DMS53 treated with DMSO at 0.1 percent for 48 hours (cell line): ENCODE measurements around the gene RAB11B.
"Not testable (repeated sequence)": the region's sequence is repeated elsewhere in the genome, so short reads cannot be mapped to it uniquely, and the experiment has no call there.

Source experiments
- DNase-seq: peaks from one replicate; lab custom pipeline; 2025; ENCODE audit not compliant: unreplicated experiment; lab: John Stamatoyannopoulos, UW

The RAB11B gene

GRCh38 chr19:8389891-8390616 lies at the start of gene RAB11B:
Gene RAB11B (plus strand): TSS chr19:8390360. CDS start chr19:8390417, 57 bp downstream.
- DNase-seq = peak; percentile 98

GRCh38 chr19:8341504-8341903 lies 48.7 kb upstream of the RAB11B start:
- not testable (repeated sequence) for DNase-seq

DNA sequence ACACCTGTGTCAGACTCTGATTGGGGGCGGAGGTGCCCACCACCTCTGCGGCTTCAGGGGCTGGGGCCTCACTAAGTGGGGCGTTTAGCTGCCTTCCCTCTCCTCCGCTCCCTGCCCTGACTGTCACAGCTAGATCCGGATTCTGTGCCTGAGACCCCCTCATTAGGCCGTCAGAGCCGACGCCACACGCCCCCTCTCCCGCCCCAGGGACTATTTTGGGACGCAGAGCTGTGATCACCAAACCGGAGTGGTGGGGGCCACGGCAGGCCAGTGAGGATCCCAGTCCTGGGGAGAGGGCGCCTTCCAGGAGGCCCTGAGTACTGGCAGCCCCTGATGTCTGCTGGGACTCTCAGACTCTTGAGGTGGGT lies 47.9 kb upstream of the RAB11B start:
- no peak for DNase-seq

DNA sequence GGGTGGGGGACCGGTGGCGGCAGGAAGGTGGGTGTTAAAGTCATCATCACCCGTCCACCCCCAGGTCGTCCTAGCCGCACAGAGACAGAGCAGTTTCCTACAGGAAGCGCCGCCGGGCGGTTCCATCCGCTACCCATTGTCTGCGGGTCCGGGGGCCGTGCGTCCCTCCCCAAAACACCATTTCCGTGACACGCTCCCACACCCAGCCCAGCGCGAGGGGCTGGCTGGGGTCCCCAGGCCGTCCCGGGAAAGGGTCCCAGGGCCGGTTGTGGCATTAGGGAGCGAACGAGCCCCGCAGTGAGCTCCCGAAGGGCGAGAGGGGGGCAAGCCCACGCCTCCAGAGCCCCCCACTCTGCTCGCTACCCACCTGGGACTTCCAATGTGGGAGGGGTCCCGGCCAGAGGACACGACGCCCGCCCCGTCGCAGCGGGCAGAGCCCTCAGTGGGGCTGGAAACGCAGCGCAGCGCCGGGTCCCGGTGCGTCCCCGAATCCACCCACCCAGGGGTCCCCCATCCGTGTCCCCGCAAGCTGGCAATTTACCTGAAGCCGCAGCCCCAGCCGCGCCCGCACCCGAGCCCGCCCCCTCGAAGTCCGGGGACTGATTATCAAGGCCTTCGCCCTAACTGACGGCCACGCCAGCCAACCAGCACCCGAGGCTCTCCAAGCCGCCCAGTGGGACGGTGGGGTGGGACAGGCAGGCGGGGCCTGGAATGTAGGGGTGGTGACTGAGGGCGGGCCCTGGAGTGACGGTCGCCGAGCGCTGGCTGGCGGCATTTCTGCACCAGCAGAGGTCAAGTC lies 47.3 kb upstream of the RAB11B start, which contains the start of gene KANK3:
Gene KANK3 (minus strand): TSS at position 579 of the 799 bp plus-strand sequence. CDS start 5,434 bp downstream, outside the sequence.
- DNase-seq = peak; percentile 72

DNA sequence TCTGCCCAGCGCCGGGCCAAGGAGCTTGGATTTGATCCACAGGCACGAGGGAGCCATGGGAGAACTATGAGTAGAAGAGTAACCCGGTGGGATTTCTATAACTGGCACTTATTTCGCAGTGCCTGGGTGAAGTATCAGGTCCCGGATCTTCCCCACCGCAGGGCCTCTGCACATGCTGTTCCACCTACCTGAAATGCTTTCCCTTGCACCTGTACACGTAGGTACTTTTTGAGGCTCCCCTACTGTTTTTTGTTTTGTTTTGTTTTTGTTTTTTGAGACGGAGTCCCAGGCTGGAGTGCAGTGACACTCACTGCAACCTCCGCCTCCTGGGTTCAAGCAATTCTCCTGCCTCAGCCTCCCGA lies 46.7 kb upstream of the RAB11B start:
- DNase-seq = no peak

GRCh38 chr19:8349629-8350372 lies 40.4 kb upstream of the RAB11B start:
- not testable (repeated sequence) for DNase-seq

GRCh38 chr19:8352134-8352827 lies 37.9 kb upstream of the RAB11B start:
- no peak for DNase-seq

DNA sequence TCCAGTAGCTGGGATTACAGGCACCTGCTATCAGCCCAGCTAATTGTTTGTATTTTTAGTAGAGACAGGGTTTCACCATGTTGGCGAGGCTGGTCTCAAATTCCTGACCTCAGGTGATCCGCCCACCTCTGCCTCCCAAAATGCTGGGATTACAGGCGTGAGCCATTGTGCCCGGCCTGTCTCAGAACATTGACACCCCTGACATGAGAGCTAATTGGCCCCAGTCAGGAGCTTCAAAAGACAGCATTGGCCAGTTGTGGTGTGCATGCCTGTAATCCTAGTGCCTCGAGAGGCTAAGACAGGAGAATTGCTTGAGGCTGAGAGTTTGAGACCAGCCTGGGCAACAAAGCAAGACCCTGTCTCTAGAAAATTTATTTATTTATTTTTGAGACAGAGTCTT lies 37.3 kb upstream of the RAB11B start:
- DNase-seq = not testable (repeated sequence)

DNA sequence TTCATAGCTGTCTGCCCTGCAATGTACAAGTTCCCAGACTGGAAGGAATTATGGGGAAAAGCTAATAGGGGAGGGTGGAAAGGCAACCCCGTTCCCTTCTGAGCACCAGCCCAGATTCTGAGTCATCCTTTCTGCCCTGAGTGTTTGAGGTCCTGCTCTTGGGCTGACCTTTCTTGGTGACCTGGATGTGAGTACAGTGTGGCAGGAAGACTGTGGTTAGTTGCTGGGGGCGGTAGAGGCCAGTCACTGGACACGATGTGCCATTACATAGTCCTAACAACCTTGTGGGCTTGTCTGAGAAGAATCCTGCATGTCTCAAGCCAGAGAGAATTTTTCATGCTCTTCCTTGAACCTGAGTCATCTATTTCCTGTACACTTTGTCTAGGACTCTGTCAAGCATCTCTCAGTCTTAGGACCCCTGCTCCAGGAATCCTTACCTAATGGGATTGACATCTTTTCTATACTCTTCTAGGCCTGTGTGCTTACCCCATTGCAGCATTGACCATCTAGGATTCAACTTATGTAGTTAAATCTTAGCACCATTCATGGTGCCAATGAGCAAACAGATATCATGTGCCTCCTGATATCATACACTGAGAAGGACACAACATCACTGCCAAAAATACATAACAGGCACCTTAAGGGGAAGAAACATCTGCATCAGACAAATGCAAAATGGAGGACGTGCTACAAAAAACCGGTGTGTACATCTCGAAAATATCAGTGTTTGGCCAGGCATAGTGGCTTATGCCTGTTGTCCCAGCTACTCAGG lies 34.3 kb upstream of the RAB11B start:
- no peak for DNase-seq

DNA sequence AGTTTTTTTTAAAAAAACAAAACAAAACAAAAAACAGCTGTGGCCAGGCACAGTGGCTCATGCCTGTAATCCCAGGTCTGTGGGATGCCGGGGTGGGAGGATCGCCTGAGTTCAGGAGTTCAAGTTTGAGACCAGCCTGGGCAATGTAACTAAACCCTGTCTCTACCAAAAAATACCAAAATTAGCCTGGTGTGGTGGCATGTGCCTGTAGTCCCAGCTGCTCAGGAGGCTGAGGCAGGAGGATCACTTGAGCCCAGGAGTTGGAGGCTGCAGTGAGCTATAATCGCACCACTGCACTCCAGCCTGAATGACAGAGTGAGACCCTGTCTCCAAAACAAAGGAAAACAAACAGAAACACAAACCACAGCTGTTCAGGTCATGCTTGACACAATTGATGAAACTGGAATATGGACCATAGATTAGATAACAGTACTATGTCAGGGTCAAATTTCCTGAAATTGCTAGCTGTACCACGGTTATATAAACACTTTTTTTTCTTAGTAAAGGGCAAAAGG lies 33.1 kb upstream of the RAB11B start:
- no peak for DNase-seq

DNA sequence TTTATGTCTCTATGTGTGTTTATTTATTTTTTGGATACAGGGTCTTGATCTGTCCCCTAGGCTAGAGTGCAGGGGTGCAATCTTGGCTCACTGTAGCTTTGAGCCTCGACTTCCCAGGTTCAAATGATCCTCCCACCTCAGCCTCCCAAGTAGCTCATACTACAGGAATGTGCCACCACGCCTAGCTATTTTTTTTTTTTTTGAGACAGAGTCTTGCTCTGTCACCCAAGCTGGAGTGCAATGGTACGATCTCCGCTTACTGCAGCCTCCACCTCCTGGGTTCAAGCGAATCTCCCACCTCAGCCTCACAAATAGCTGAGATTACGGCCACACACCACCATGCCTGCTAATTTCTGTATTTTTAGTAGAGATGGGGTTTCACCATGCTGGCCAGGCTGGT lies 31.2 kb upstream of the RAB11B start:
- DNase-seq = no peak

GRCh38 chr19:8360196-8360595 lies 30.0 kb upstream of the RAB11B start:
- DNase-seq = no peak

GRCh38 chr19:8361921-8362793 lies 28.0 kb upstream of the RAB11B start:
- DNase-seq = peak; percentile 84

DNA sequence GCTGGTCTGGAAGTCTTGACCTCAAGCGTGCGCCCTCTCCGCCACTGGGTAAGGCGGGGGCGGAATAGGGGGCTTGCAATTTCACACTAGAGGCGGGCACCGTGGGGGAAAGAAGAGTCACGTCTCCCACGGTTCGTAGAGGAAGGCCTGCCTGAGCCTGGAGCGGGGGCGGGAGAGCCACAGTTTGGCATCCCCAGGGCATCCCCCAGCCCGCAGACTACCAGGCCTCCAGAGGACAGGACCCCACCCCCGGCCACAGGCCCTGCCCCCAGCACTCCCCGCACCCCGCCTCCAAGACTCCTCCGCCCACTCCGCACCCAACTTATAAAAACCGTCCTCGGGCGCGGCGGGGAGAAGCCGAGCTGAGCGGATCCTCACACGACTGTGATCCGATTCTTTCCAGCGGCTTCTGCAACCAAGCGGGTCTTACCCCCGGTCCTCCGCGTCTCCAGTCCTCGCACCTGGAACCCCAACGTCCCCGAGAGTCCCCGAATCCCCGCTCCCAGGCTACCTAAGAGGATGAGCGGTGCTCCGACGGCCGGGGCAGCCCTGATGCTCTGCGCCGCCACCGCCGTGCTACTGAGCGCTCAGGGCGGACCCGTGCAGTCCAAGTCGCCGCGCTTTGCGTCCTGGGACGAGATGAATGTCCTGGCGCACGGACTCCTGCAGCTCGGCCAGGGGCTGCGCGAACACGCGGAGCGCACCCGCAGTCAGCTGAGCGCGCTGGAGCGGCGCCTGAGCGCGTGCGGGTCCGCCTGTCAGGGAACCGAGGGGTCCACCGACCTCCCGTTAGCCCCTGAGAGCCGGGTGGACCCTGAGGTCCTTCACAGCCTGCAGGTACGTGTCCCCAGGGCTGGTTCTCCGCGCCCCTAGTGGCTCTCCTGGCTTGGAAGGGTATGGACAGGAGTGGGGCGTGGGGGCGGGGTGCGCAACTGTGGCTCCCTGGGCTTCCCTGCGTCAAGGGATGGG lies 26.1 kb upstream of the RAB11B start, which contains the start of gene ANGPTL4:
Gene ANGPTL4 (plus strand): TSS at position 353 of the 969 bp plus-strand sequence. CDS start 167 bp downstream, at position 520.
- DNase-seq = peak; percentile 37

GRCh38 chr19:8366121-8366581 lies 24.0 kb upstream of the RAB11B start:
- no peak for DNase-seq

GRCh38 chr19:8366961-8367326 lies 23.2 kb upstream of the RAB11B start:
- DNase-seq = no peak

GRCh38 chr19:8367327-8368001 lies 22.7 kb upstream of the RAB11B start:
- DNase-seq = no peak
